MM.1S (cell line): Measurements from ENCODE around the gene NET1.

Source experiments
- DNase-seq: peaks from one replicate; pipeline ENCODE4 v3.0.0-alpha.2; 2015
- H2AFZ ChIP-seq: fragments of 300-600 bp; sonication (generic); 2 replicates; pipeline ENCODE4 v1.6.0; 2016; ENCODE audit warnings: antibody characterized with exemption, low read length
- H3F3A ChIP-seq: fragments of 300-600 bp; sonication (generic); 2 replicates; pipeline ENCODE4 v1.6.1; 2016; ENCODE audit warnings: mild to moderate bottlenecking, antibody characterized with exemption, low read length, moderate library complexity, mixed read lengths; ENCODE audit not compliant: insufficient read depth
- H3K27ac ChIP-seq: fragments of 300-600 bp; sonication (generic); 2 replicates; pipeline ENCODE4 v1.5.1; 2016; ENCODE audit warnings: mild to moderate bottlenecking, low read length
- H3K27me3 ChIP-seq: fragments of 300-600 bp; sonication (generic); replicated peaks from 2 replicates; pipeline ENCODE4 v1.6.0; 2016; ENCODE audit warnings: low read length; ENCODE audit not compliant: insufficient read depth
- H3K36me3 ChIP-seq: fragments of 300-600 bp; sonication (generic); replicated peaks from 2 replicates; pipeline ENCODE4 v1.6.1; 2016; ENCODE audit warnings: mild to moderate bottlenecking, low read length, mixed read lengths; ENCODE audit not compliant: insufficient read depth
- H3K4me1 ChIP-seq: fragments of 300-600 bp; sonication (generic); 2 replicates; pipeline ENCODE4 v1.6.1; 2016; ENCODE audit warnings: low read length, mixed read lengths
- H3K4me2 ChIP-seq: fragments of 300-600 bp; sonication (generic); 2 replicates; pipeline ENCODE4 v1.6.0; 2016; ENCODE audit warnings: low read depth, low read length
- H3K4me3 ChIP-seq: fragments of 300-600 bp; sonication (generic); 2 replicates; pipeline ENCODE4 v1.5.1; 2016; ENCODE audit warnings: low read length, mixed read lengths
- H3K79me2 ChIP-seq: fragments of 300-600 bp; sonication (generic); 2 replicates; pipeline ENCODE4 v1.6.1; 2016; ENCODE audit warnings: mixed run types, low read length, mixed read lengths
- H3K9ac ChIP-seq: fragments of 300-600 bp; sonication (generic); 2 replicates; pipeline ENCODE4 v1.6.1; 2016; ENCODE audit warnings: low read length, mixed read lengths
- H3K9me2 ChIP-seq: fragments of 300-600 bp; sonication (generic); replicated peaks from 2 replicates; pipeline ENCODE4 v1.6.1; 2016; ENCODE audit warnings: mild to moderate bottlenecking, low read length, mixed read lengths; ENCODE audit not compliant: insufficient read depth
- H3K9me3 ChIP-seq: fragments of 300-600 bp; sonication (generic); replicated peaks from 2 replicates; pipeline ENCODE4 v1.6.1; 2016; ENCODE audit warnings: mild to moderate bottlenecking, low read length, mixed read lengths; ENCODE audit not compliant: insufficient read depth
- H4K20me1 ChIP-seq: fragments of 300-600 bp; sonication (generic); 2 replicates; pipeline ENCODE4 v1.6.1; 2016; ENCODE audit warnings: mild to moderate bottlenecking, low read length, moderate library complexity, mixed read lengths; ENCODE audit not compliant: insufficient read depth
- CTCF ChIP-seq: fragments of 300-600 bp; sonication (generic); IDR thresholded peaks from 2 replicates; pipeline ENCODE4 v1.5.1; 2016; ENCODE audit warnings: antibody characterized with exemption, low read length, mixed read lengths
- EZH2 ChIP-seq: fragments of 300-600 bp; sonication (generic); optimal IDR thresholded peaks from 2 replicates; pipeline ENCODE3; 2017; ENCODE audit warnings: low read depth, mild to moderate bottlenecking, antibody characterized with exemption, low read length, mixed read lengths
- EZH2phosphoT487 ChIP-seq: fragments of 300-600 bp; sonication (generic); IDR thresholded peaks from 2 replicates; pipeline ENCODE4 v1.6.1; 2018; ENCODE audit warnings: antibody characterized with exemption, low read length

The NET1 gene

GRCh38 chr10:5443429-5443828 lies 31.1 kb downstream of the NET1 start:
- no peak for TF ChIP-seq CTCF
- no peak for TF ChIP-seq EZH2
- no peak for TF ChIP-seq EZH2phosphoT487
- 0 out of 2 replicates have a peak overlapping the region, but pooled peaks have one; percentile 1 for H2AFZ ChIP-seq
- H3K4me1 ChIP-seq = peaks cover 20% of the 10 kb centered on the region
- H3K27me3 ChIP-seq = no peaks in the 10 kb centered on the region
- H3K79me2 ChIP-seq = peaks cover 55% of the 10 kb centered on the region
- peak overlapping the region; percentile 3; the same call in 1 of the 2 replicates for H3K4me3 ChIP-seq
- H3K36me3 ChIP-seq = no peaks in the 10 kb centered on the region
- H3K27ac ChIP-seq = peak overlapping the region; percentile 33; the same call in 1 of the 2 replicates
- DNase-seq = peak; percentile 50
- H3K9me3 ChIP-seq = no peaks in the 10 kb centered on the region
- H3K4me2 ChIP-seq = peak overlapping the region; percentile 57
- H4K20me1 ChIP-seq = no peaks in the 10 kb centered on the region
- H3K9me2 ChIP-seq = no peaks in the 10 kb centered on the region
- no peak overlapping the region for H3K9ac ChIP-seq
- peaks cover 39% of the 10 kb centered on the region for H3F3A ChIP-seq

- Histone ChIP-seq H3K36me3 (no peaks in the 10 kb centered on the region), H4K20me1 (no peaks in the 10 kb centered on the region), H3K9ac (no peak overlapping the region), H3K9me2 (no peaks in the 10 kb centered on the region), H2AFZ (no peak overlapping the region), H3K4me2 (no peak overlapping the region), H3K79me2 (peaks cover 65% of the 10 kb centered on the region), H3K9me3 (no peaks in the 10 kb centered on the region), H3K27me3 (no peaks in the 10 kb centered on the region), H3K4me3 (no peak overlapping the region), H3F3A (peaks cover 39% of the 10 kb centered on the region), H3K27ac (no peak overlapping the region), H3K4me1 (peaks cover 30% of the 10 kb centered on the region)
- TF ChIP-seq EZH2phosphoT487 (no peak), EZH2 (no peak), CTCF (no peak)
- no peak for DNase-seq
Measured at GRCh38 chr10:5445006-5445405, 32.6 kb downstream of the NET1 start.

- H3K9me3 ChIP-seq = no peaks in the 10 kb centered on the region
- H3K27ac ChIP-seq = peak overlapping the region; percentile 62
- H3F3A ChIP-seq = peaks cover 39% of the 10 kb centered on the region
- H2AFZ ChIP-seq = peak overlapping the region; percentile 51
- H3K79me2 ChIP-seq = peaks cover 78% of the 10 kb centered on the region
- H3K4me1 ChIP-seq = peaks cover 30% of the 10 kb centered on the region
- H3K27me3 ChIP-seq = no peaks in the 10 kb centered on the region
- H4K20me1 ChIP-seq = no peaks in the 10 kb centered on the region; the same call in 1 of the 2 replicates
- no peak for TF ChIP-seq CTCF
- no peak for TF ChIP-seq EZH2
- no peaks in the 10 kb centered on the region for H3K36me3 ChIP-seq
- peak overlapping the region; percentile 69; the same call in 1 of the 2 replicates for H3K9ac ChIP-seq
- DNase-seq = peak; percentile 97
- H3K4me3 ChIP-seq = peak overlapping the region; percentile 78
- peak overlapping the region; percentile 79 for H3K4me2 ChIP-seq
- H3K9me2 ChIP-seq = no peaks in the 10 kb centered on the region
Measured at GRCh38 chr10:5446390-5446926, 34.1 kb downstream of the NET1 start.
